HEK293 (cell line): ENCODE measurements around the gene AGPAT1.

Source experiments
- CTCF ChIA-PET: fragments of 350-600 bp; formaldehyde crosslinking; extraction: SDS; loops from one replicate; lab custom pipeline; 2021; ENCODE audit warnings: antibody characterized with exemption; lab: Yijun Ruan, JAX
- POLR2A ChIA-PET: fragments of 300-600 bp; formaldehyde crosslinking; extraction: SDS; loops from one replicate; lab custom pipeline; 2020; ENCODE audit warnings: antibody characterized with exemption, inconsistent platforms; lab: Yijun Ruan, JAX
- H3K27ac ChIP-seq: fragments of 200-500 bp; sonication (Bioruptor generic); 2 replicates; pipeline ENCODE4 v1.5.1; 2014; ENCODE audit warnings: low read depth, low read length, control low read depth, inconsistent platforms; ENCODE audit errors: extremely low read depth
- H3K36me3 ChIP-seq, 2 experiments: fragments of 200-500 bp in 1 of 2; sonication (Bioruptor generic) in 1 of 2; 1 replicate in 1 of 2; 2 replicates in 1 of 2; pipeline ENCODE4 v1.5.1; 2014 to 2017; ENCODE audit warnings: inconsistent platforms in 2 of 2, low read length in 2 of 2; ENCODE audit not compliant: control insufficient read depth in 2 of 2, insufficient read depth in 1 of 2
- H3K4me1 ChIP-seq: fragments of 200-500 bp; sonication (Bioruptor generic); 2 replicates; pipeline ENCODE4 v1.5.1; 2014; ENCODE audit warnings: mild to moderate bottlenecking, low read length, inconsistent platforms; ENCODE audit not compliant: control insufficient read depth, insufficient read depth
- H3K4me3 ChIP-seq: 2 replicates; pipeline ENCODE4 v1.5.1; 2011; ENCODE audit warnings: low read depth, mild to moderate bottlenecking, control low read depth, low read length, moderate library complexity
- H3K9me3 ChIP-seq: fragments of 200-500 bp; sonication (Bioruptor generic); 2 replicates; pipeline ENCODE4 v1.5.1; 2014; ENCODE audit warnings: low read depth, low read length, inconsistent platforms; ENCODE audit not compliant: control insufficient read depth, insufficient read depth
- EGR2 ChIP-seq: fragments of 450-650 bp; formaldehyde crosslinking; IDR thresholded peaks from 2 replicates; pipeline ENCODE4 v1.5.1; 2016; ENCODE audit warnings: low read depth, missing biosample characterization, missing genetic modification characterization
- HOXC10 ChIP-seq: sonication (generic); formaldehyde crosslinking; IDR thresholded peaks from 2 replicates; pipeline ENCODE4 v1.8.1; 2023; ENCODE audit warnings: mild to moderate bottlenecking, missing genetic modification reagents
- MEIS1 ChIP-seq: sonication (generic); formaldehyde crosslinking; IDR thresholded peaks from 2 replicates; pipeline ENCODE4 v1.8.1; 2022; ENCODE audit warnings: missing genetic modification reagents, mild to moderate bottlenecking, borderline replicate concordance
- PRDM1 ChIP-seq: fragments of 450-650 bp; formaldehyde crosslinking; IDR thresholded peaks from 2 replicates; pipeline ENCODE4; 2016; ENCODE audit warnings: missing biosample characterization, missing genetic modification characterization
- PRDM10 ChIP-seq: fragments of 450-650 bp; formaldehyde crosslinking; IDR thresholded peaks from 2 replicates; pipeline ENCODE4 v1.5.1; 2016; ENCODE audit warnings: missing biosample characterization, missing genetic modification characterization
- PRDM6 ChIP-seq: fragments of 450-650 bp; formaldehyde crosslinking; IDR thresholded peaks from 2 replicates; pipeline ENCODE4 v1.5.1; 2017; ENCODE audit warnings: missing biosample characterization, missing genetic modification characterization
- ZBTB48 ChIP-seq: fragments of 450-650 bp; formaldehyde crosslinking; IDR thresholded peaks from 2 replicates; pipeline ENCODE4 v1.5.1; 2016; ENCODE audit warnings: missing biosample characterization, missing genetic modification characterization
- ZNF10 ChIP-seq: fragments of 450-650 bp; formaldehyde crosslinking; IDR thresholded peaks from 2 replicates; pipeline ENCODE4 v1.5.1; 2017; ENCODE audit warnings: missing biosample characterization, missing genetic modification characterization
- ZNF23 ChIP-seq: fragments of 450-650 bp; formaldehyde crosslinking; IDR thresholded peaks from 2 replicates; pipeline ENCODE4 v1.5.1; 2016; ENCODE audit warnings: missing biosample characterization, missing genetic modification characterization, borderline replicate concordance
- ZNF561 ChIP-seq: fragments of 450-650 bp; IDR thresholded peaks from 2 replicates; pipeline ENCODE4 v1.5.1; 2018; ENCODE audit warnings: missing biosample characterization, missing genetic modification characterization, borderline replicate concordance
- ZNF571 ChIP-seq: fragments of 450-650 bp; formaldehyde crosslinking; IDR thresholded peaks from 2 replicates; pipeline ENCODE4 v1.5.0; 2017; ENCODE audit warnings: missing biosample characterization, missing genetic modification characterization

The AGPAT1 gene

GRCh38 chr6:32168807-32169591 lies 6.9 kb downstream of the AGPAT1 start (continued):
- peak; percentile 92 for TF ChIP-seq PRDM10 (tag by site-specific recombination)
- peak; percentile 59; the same call in 1 of the 2 replicates for TF ChIP-seq EGR2
- TF ChIP-seq, all 188 proteins: peak for 8

- H3K4me3 ChIP-seq = no peak overlapping the region
- H3K9me3 ChIP-seq = no peaks in the 10 kb centered on the region
- H3K27ac ChIP-seq = no peak overlapping the region
- TF ChIP-seq ZNF571 (no peak), PRDM6 (no peak)
- no peaks in the 10 kb centered on the region for H3K4me1 ChIP-seq
- ChIA-PET CTCF (interaction anchor here (0.6 to 1.9 kb wide), 4 partner anchors 8 to 57 kb away, joined by 3 to 19 read pairs (median 5); partner anchors contain the start of gene AGPAT1), POLR2A (interaction anchor here (0.5 to 2.0 kb wide), 6 partner anchors 11 to 40 kb away, joined by 3 to 9 read pairs (median 6); partner anchors contain the start of genes ATF6B and PBX2)
- H3K36me3 ChIP-seq = peaks cover 15 to 68% of the 10 kb centered on the region in 2 experiments; a peak in 2 of 3 replicates
Measured at GRCh38 chr6:32168350-32168749, 7.5 kb downstream of the AGPAT1 start.

- POLR2A ChIA-PET = interaction anchor here (0.5 to 1.3 kb wide), 4 partner anchors 10 to 18 kb away, joined by 3 to 6 read pairs (median 4); no protein-coding TSS in a partner anchor
- no peaks in the 10 kb centered on the region for H3K4me1 ChIP-seq
- H3K9me3 ChIP-seq = no peaks in the 10 kb centered on the region
- H3K36me3 ChIP-seq = peaks cover 19 to 73% of the 10 kb centered on the region in 2 experiments; a peak in 2 of 3 replicates
- CTCF ChIA-PET = interaction anchor here (1.0 to 1.9 kb wide), 2 partner anchors 8 to 50 kb away, joined by 3 to 19 read pairs; partner anchors contain the start of gene AGPAT1
- H3K4me3 ChIP-seq = no peak overlapping the region
- TF ChIP-seq MEIS1 (CRISPR knock-in tag) = no peak
- TF ChIP-seq HOXC10 (CRISPR knock-in tag) = no peak
- TF ChIP-seq ZNF23 (tag by site-specific recombination) = no peak
- no peak for TF ChIP-seq ZNF10
- no peak overlapping the region for H3K27ac ChIP-seq
Measured at GRCh38 chr6:32167761-32168262, 8.1 kb downstream of the AGPAT1 start.

GRCh38 chr6:32167154-32167760 lies 8.6 kb downstream of the AGPAT1 start:
- no peak for TF ChIP-seq ZBTB48 (tag by site-specific recombination)
- no peak for TF ChIP-seq ZNF561
- 0 out of 2 replicates have a peak, but pooled peaks have one; percentile 19 for TF ChIP-seq PRDM1 (tag by site-specific recombination)
- Histone ChIP-seq H3K36me3 (peaks cover 19 to 79% of the 10 kb centered on the region in 2 experiments; a peak in 2 of 3 replicates), H3K4me3 (no peak overlapping the region), H3K9me3 (no peaks in the 10 kb centered on the region), H3K27ac (no peak overlapping the region), H3K4me1 (no peaks in the 10 kb centered on the region)
- CTCF ChIA-PET = interaction anchor here (1.0 to 1.9 kb wide), 2 partner anchors 9 to 49 kb away, joined by 3 to 19 read pairs; partner anchors contain the start of gene AGPAT1
- POLR2A ChIA-PET = interaction anchor here (0.6 to 1.3 kb wide), 4 partner anchors 10 to 18 kb away, joined by 3 to 5 read pairs (median 4); no protein-coding TSS in a partner anchor
